SJSA1 (cell line): ENCODE results near the gene ASPSCR1. TPM values are rescaled to one million over a fixed set of nuclear protein-coding genes. Genes with fewer than 3 reads are reported as not detected.
A peak's percentile ranks its signal among the peaks of the same experiment; 100 is the strongest.

Source experiments
- DNase-seq, 2 experiments: peaks; one replicate each; pipeline ENCODE4 v3.0.0-alpha.2; 2015 to 2020; ENCODE audit warnings: low spot score in 2 of 2, low read depth in 1 of 2
- H3K27ac ChIP-seq: fragments of 250-450 bp; sonication (Bioruptor Pico); 2 replicates; pipeline ENCODE4 v1.5.1; 2020; ENCODE audit warnings: mild to moderate bottlenecking, moderate library complexity
- H3K27me3 ChIP-seq: fragments of 250-450 bp; sonication (Bioruptor Pico); replicated peaks from 2 replicates; pipeline ENCODE4 v1.5.1; 2020; ENCODE audit warnings: mild to moderate bottlenecking, moderate library complexity
- H3K36me3 ChIP-seq: fragments of 250-450 bp; sonication (Bioruptor Pico); 2 replicates; pipeline ENCODE4 v1.5.1; 2020; ENCODE audit warnings: mild to moderate bottlenecking
- H3K4me1 ChIP-seq: fragments of 250-450 bp; sonication (Bioruptor Pico); replicated peaks from 2 replicates; pipeline ENCODE4 v1.6.1; 2021; ENCODE audit warnings: mild to moderate bottlenecking
- H3K4me3 ChIP-seq: fragments of 250-450 bp; sonication (Bioruptor Pico); 2 replicates; pipeline ENCODE4 v1.5.1; 2020; ENCODE audit warnings: mild to moderate bottlenecking
- H3K9me3 ChIP-seq: fragments of 250-450 bp; sonication (Bioruptor Pico); replicated peaks from 2 replicates; pipeline ENCODE4 v1.5.1; 2020; ENCODE audit warnings: mild to moderate bottlenecking
- total RNA-seq: library from RNA; depleted of rRNA; stranded (reverse); fragments of >200 nt; shearing (Covaris generic); gene quantifications from 2 replicates; pipeline ENCODE4 v1.2.3, GENCODE V29; 2014

Gene ASPSCR1
- total RNA-seq, 1 experiment from 2014 or later, result 38.5 TPM

DNA sequence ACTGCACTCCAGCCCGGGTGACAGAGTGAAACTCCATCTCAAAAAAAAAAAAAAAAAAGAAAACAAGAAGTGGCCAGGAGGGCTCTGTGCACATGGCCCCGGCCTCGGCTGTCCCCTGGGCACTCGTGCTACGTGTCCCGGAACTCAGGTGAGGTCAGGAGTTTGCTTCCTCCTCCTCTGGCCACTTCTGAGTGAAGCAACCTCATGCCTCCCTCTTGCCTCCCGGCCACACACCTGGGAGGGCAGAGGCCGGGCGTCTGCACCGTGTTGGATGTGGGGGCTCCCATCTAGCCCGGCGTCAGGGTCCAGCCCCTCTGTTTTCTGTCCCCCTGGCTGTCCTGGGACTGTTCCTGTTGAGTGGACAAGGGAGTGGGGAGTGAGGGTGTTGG, 22.2 kb downstream of the ASPSCR1 start:
- H3K9me3 ChIP-seq, result no peaks in the 10 kb centered on the region
- DNase-seq, result no peak
- H3K36me3 ChIP-seq, result peaks cover 17% of the 10 kb centered on the region
- H3K27ac ChIP-seq, result no peak overlapping the region
- no peaks in the 10 kb centered on the region; the same call in 1 of the 2 replicates for H3K27me3 ChIP-seq
- H3K4me1 ChIP-seq, result peaks cover 34% of the 10 kb centered on the region
- H3K4me3 ChIP-seq, result no peak overlapping the region

- H3K4me1 ChIP-seq, result peaks cover 34% of the 10 kb centered on the region
- H3K36me3 ChIP-seq, result peaks cover 17% of the 10 kb centered on the region
- H3K9me3 ChIP-seq, result no peaks in the 10 kb centered on the region
- no peak for DNase-seq
- H3K27ac ChIP-seq, result no peak overlapping the region
- no peak overlapping the region for H3K4me3 ChIP-seq
- H3K27me3 ChIP-seq, result no peaks in the 10 kb centered on the region; the same call in 1 of the 2 replicates
Measured at GRCh38 chr17:81999976-82000802, 22.8 kb downstream of the ASPSCR1 start.

- no peak for DNase-seq
- Histone ChIP-seq H3K4me3 (no peak overlapping the region), H3K27me3 (no peaks in the 10 kb centered on the region; the same call in 1 of the 2 replicates), H3K27ac (no peak overlapping the region), H3K4me1 (peaks cover 37% of the 10 kb centered on the region), H3K36me3 (peaks cover 10% of the 10 kb centered on the region), H3K9me3 (no peaks in the 10 kb centered on the region)
Measured at GRCh38 chr17:82000803-82001570, 23.6 kb downstream of the ASPSCR1 start.

GRCh38 chr17:82001571-82002056, 24.2 kb downstream of the ASPSCR1 start:
- Histone ChIP-seq H3K4me3 (no peak overlapping the region), H3K9me3 (no peaks in the 10 kb centered on the region), H3K27ac (no peak overlapping the region), H3K27me3 (no peaks in the 10 kb centered on the region; the same call in 1 of the 2 replicates), H3K4me1 (peaks cover 43% of the 10 kb centered on the region), H3K36me3 (peaks cover 5% of the 10 kb centered on the region)
- DNase-seq, result no peak

GRCh38 chr17:82003411-82004381, 26.3 kb downstream of the ASPSCR1 start:
- Histone ChIP-seq H3K27me3 (no peaks in the 10 kb centered on the region), H3K27ac (peak overlapping the region; percentile 63), H3K36me3 (no peaks in the 10 kb centered on the region), H3K4me1 (peaks cover 57% of the 10 kb centered on the region), H3K9me3 (no peaks in the 10 kb centered on the region), H3K4me3 (no peak overlapping the region)
- peak; percentile 99 for DNase-seq

GRCh38 chr17:82004517-82005455, 27.4 kb downstream of the ASPSCR1 start:
- no peak overlapping the region for H3K4me3 ChIP-seq
- peak overlapping the region; percentile 63 for H3K27ac ChIP-seq
- no peaks in the 10 kb centered on the region for H3K27me3 ChIP-seq
- no peaks in the 10 kb centered on the region for H3K9me3 ChIP-seq
- DNase-seq, result no peak
- no peaks in the 10 kb centered on the region; the same call in 1 of the 2 replicates for H3K36me3 ChIP-seq
- peaks cover 57% of the 10 kb centered on the region for H3K4me1 ChIP-seq

DNA sequence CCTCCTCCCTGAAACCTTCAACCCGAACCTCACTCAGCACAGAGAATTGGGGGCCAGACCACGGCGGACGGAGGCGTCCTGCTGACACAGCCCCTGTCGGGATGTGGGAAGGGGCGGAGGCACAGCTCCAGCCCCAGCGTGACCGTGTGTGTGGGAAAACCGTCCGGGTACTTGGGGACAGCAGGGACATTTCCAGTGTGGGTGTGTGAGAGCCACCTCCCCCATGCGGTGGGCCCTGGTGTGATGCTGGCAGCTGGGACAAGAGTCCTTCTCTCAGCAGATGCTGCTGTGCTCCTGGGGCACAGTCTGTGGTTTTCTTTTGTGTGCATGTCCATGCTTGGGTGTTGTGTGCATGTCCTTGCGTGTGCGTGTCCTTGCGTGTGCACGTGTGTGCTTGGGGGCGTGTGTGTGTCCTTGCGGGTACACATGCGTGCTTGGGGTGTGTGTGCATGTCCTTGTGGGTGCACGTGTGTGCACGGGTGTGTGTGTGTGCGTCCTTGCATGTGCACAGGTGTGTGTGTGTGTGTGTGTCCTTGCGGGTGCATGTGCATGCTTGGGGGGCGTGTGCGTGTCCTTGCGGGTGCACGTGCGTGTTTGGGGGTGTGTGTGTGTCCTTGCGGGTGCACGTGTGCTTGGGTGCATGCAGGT, 28.4 kb downstream of the ASPSCR1 start:
- H3K4me1 ChIP-seq, result peaks cover 57% of the 10 kb centered on the region
- H3K36me3 ChIP-seq, result peaks cover 3% of the 10 kb centered on the region; the same call in 1 of the 2 replicates
- no peaks in the 10 kb centered on the region for H3K9me3 ChIP-seq
- no peaks in the 10 kb centered on the region for H3K27me3 ChIP-seq
- no peak overlapping the region for H3K4me3 ChIP-seq
- no peak for DNase-seq
- no peak overlapping the region for H3K27ac ChIP-seq

GRCh38 chr17:82006468-82007227, 29.2 kb downstream of the ASPSCR1 start:
- Histone ChIP-seq H3K4me3 (no peak overlapping the region), H3K4me1 (peaks cover 57% of the 10 kb centered on the region), H3K9me3 (no peaks in the 10 kb centered on the region), H3K36me3 (peaks cover 5% of the 10 kb centered on the region; the same call in 1 of the 2 replicates), H3K27me3 (no peaks in the 10 kb centered on the region), H3K27ac (no peak overlapping the region)
- DNase-seq, result peak; percentile 55 to 76

DNA sequence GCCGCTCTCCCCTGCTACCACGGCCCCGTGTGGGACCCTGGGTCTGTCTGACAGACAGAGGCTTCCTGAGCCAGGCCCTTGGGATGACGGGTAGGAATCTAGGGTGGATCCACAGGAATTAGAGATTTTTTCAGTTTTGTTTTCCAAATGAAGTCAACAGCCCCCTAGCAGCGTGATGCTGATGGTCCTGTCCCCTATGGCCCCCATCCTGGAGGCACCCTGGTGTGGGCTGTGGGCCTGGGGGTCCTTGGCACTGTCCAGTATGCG, 29.7 kb downstream of the ASPSCR1 start:
- no peak for DNase-seq
- Histone ChIP-seq H3K4me3 (no peak overlapping the region), H3K36me3 (peaks cover 5% of the 10 kb centered on the region; the same call in 1 of the 2 replicates), H3K27ac (no peak overlapping the region), H3K4me1 (peaks cover 57% of the 10 kb centered on the region), H3K9me3 (no peaks in the 10 kb centered on the region), H3K27me3 (no peaks in the 10 kb centered on the region)

GRCh38 chr17:82007495-82008257, 30.2 kb downstream of the ASPSCR1 start:
- no peaks in the 10 kb centered on the region for H3K27me3 ChIP-seq
- H3K36me3 ChIP-seq, result peaks cover 5% of the 10 kb centered on the region; the same call in 1 of the 2 replicates
- no peak overlapping the region for H3K27ac ChIP-seq
- H3K9me3 ChIP-seq, result no peaks in the 10 kb centered on the region
- H3K4me3 ChIP-seq, result no peak overlapping the region
- DNase-seq, result no peak
- H3K4me1 ChIP-seq, result peaks cover 51% of the 10 kb centered on the region
